B cell (primary cell): ENCODE measurements around the gene TSEN2. TPM values are rescaled to one million over a fixed set of nuclear protein-coding genes. Genes with fewer than 3 reads are reported as not detected.
"Not testable (repeated sequence)": the region's sequence is repeated elsewhere in the genome, so short reads cannot be mapped to it uniquely, and the experiment has no call there.

Experiments used
- ATAC-seq: fragments of 200-7000 bp; cut with Tn5 transposase; one replicate; pipeline ENCODE4 v1.10.0; 2021; ENCODE audit warnings: low read depth, mild to moderate bottlenecking, moderate number of reproducible peaks, moderate library complexity
- CTCF ChIA-PET: fragments of 350-600 bp; sonication (Branson Sonifier 250); formaldehyde crosslinking; loops from one replicate; lab custom pipeline; 2021; ENCODE audit warnings: antibody characterized with exemption, inconsistent platforms; lab: Charles Lee
- POLR2A ChIA-PET: fragments of 350-600 bp; sonication (Branson Sonifier 250); formaldehyde crosslinking; loops from one replicate; lab custom pipeline; 2021; ENCODE audit warnings: antibody characterized with exemption; lab: Charles Lee
- DNase-seq: peaks from one replicate; pipeline ENCODE4 v3.0.0; 2013
- H2AFZ ChIP-seq: 2 replicates; pipeline ENCODE4 v1.6.1; 2012; ENCODE audit warnings: mild to moderate bottlenecking, low read depth, low read length; ENCODE audit not compliant: insufficient read depth, poor library complexity, severe bottlenecking
- H3K27ac ChIP-seq, 2 donors: 1 replicate in 1 of 2; 2 replicates in 1 of 2; pipeline ENCODE4 v1.5.1; 2012 to 2013; ENCODE audit warnings: low read length in 2 of 2, mild to moderate bottlenecking in 2 of 2, moderate library complexity in 1 of 2
- H3K27me3 ChIP-seq, 4 experiments: fragments of 200-600 bp in 1 of 4; sonication (generic) in 1 of 4; replicated peaks in 1 of 4; 1 replicate in 2 of 4; 2 replicates in 2 of 4; pipeline versions ENCODE4 v1.6.1 to v1.7.0; 2013 to 2016; ENCODE audit warnings: low read length in 3 of 4, mild to moderate bottlenecking in 2 of 4, mixed read lengths in 1 of 4, moderate library complexity in 1 of 4; ENCODE audit not compliant: insufficient read depth in 4 of 4, control insufficient read depth in 3 of 4; ENCODE audit errors: control extremely low read depth in 1 of 4
- H3K36me3 ChIP-seq, 2 experiments: replicated peaks in 1 of 2; 1 replicate in 1 of 2; 2 replicates in 1 of 2; pipeline versions ENCODE4 v1.6.1 to v1.7.1; 2013; ENCODE audit warnings: low read length in 1 of 2; ENCODE audit not compliant: insufficient read depth in 2 of 2, control insufficient read depth in 1 of 2; ENCODE audit errors: control extremely low read depth in 1 of 2, extremely low read depth in 1 of 2
- H3K4me1 ChIP-seq, 2 donors: fragments of 200-600 bp in 1 of 2; sonication (generic) in 1 of 2; 1 replicate in 1 of 2; 2 replicates in 1 of 2; pipeline versions ENCODE4 v1.5.1 to v1.6.1; 2013 to 2017; ENCODE audit warnings: low read length in 2 of 2; ENCODE audit not compliant: control insufficient read depth in 2 of 2, insufficient read depth in 2 of 2
- H3K4me2 ChIP-seq: replicated peaks from 2 replicates; pipeline ENCODE3; 2012; ENCODE audit warnings: mild to moderate bottlenecking, low read depth, low read length; ENCODE audit not compliant: poor library complexity, severe bottlenecking
- H3K4me3 ChIP-seq, 5 experiments: fragments of 200-600 bp in 1 of 5; sonication (generic) in 1 of 5; 1 replicate in 3 of 5; 2 replicates in 2 of 5; pipeline versions ENCODE4 v1.5.1 to v1.7.0; 2011 to 2016; ENCODE audit warnings: low read length in 4 of 5, mild to moderate bottlenecking in 4 of 5, low read depth in 2 of 5, control low read depth in 1 of 5, moderate library complexity in 1 of 5; ENCODE audit not compliant: insufficient read depth in 1 of 5; ENCODE audit errors: control extremely low read depth in 1 of 5, extremely low read depth in 1 of 5
- H3K79me2 ChIP-seq: fragments of 200-600 bp; sonication (generic); one replicate; pipeline ENCODE4 v1.6.0; 2016; ENCODE audit warnings: low read length; ENCODE audit not compliant: control insufficient read depth, insufficient read depth
- H3K9ac ChIP-seq: fragments of 200-600 bp; sonication (generic); 2 replicates; pipeline ENCODE4 v1.6.1; 2017; ENCODE audit warnings: mild to moderate bottlenecking, low read length, moderate library complexity
- H3K9me3 ChIP-seq, 3 donors: one replicate each; pipeline versions ENCODE4 v1.6.1 to v1.7.1; 2013; ENCODE audit warnings: low read length in 2 of 3; ENCODE audit not compliant: control insufficient read depth in 2 of 3, insufficient read depth in 1 of 3; ENCODE audit errors: control extremely low read depth in 1 of 3
- H4K20me1 ChIP-seq: 2 replicates; pipeline ENCODE4 v1.6.0; 2012; ENCODE audit warnings: mild to moderate bottlenecking, low read length; ENCODE audit not compliant: insufficient read depth, control insufficient read depth, poor library complexity, severe bottlenecking
- H3K27ac Mint-ChIP-seq: one replicate; pipeline ENCODE4 v1.8.0; 2021; ENCODE audit warnings: mixed read lengths
- H3K27me3 Mint-ChIP-seq: one replicate; pipeline ENCODE4 v1.8.0; 2021; ENCODE audit warnings: mixed read lengths
- H3K4me1 Mint-ChIP-seq: one replicate; pipeline ENCODE4 v1.8.0; 2021; ENCODE audit warnings: mixed read lengths
- H3K4me3 Mint-ChIP-seq: one replicate; pipeline ENCODE4 v1.8.0; 2021; ENCODE audit warnings: mixed read lengths
- H3K9me3 Mint-ChIP-seq: one replicate; pipeline ENCODE4 v1.8.0; 2022; ENCODE audit warnings: mixed read lengths; ENCODE audit not compliant: insufficient read depth
- CTCF ChIP-seq: fragments of 200-600 bp; IDR thresholded peaks from one replicate; pipeline ENCODE4 v1.8.0; 2022; ENCODE audit warnings: antibody characterized with exemption, mild to moderate bottlenecking
- EZH2 ChIP-seq: IDR thresholded peaks from 2 replicates; pipeline ENCODE4 v1.6.1; 2012; ENCODE audit warnings: borderline replicate concordance, low read depth, mild to moderate bottlenecking, moderate library complexity, low read length; ENCODE audit not compliant: insufficient read depth, poor library complexity, severe bottlenecking
- WGBS: methylation state at CpG from one replicate; pipeline ENCODE4 v1.1.5; 2013; ENCODE audit warnings: missing lambda C conversion rate; ENCODE audit not compliant: insufficient coverage; 5-methylcytosine and 5-hydroxymethylcytosine counted together
- intact Hi-C: fragments of 100-400 bp; cut with micrococcal nuclease; formaldehyde crosslinking; loops from one replicate; pipeline ENCODE4 v1.10.0; 2022
- polyA plus RNA-seq: library from polyadenylated mRNA; depleted of rRNA; stranded (reverse); fragments of >200 nt; gene quantifications from 2 replicates; pipeline ENCODE4 v1.2.3, GENCODE V29; 2012
- total RNA-seq, 2 donors: library from RNA; stranded (reverse); fragments of 120-200 nt in 1 of 2; gene quantifications; 1 replicate in 1 of 2; 2 replicates in 1 of 2; pipeline versions ENCODE4 v1.2.3 to v1.2.4, GENCODE V29; 2013 to 2022

The TSEN2 gene
- total and polyA plus RNA-seq, 2 donors (not counting 1 experiment from before 2014, with no cell fraction given), result 13.4 to 17.6 TPM

- ChIA-PET POLR2A (no interaction called here), CTCF (no interaction called here)
- ATAC-seq (no peak), DNase-seq (no peak)
- intact Hi-C loops, result no loop called here
- Histone ChIP-seq H3K27me3 (peaks cover 0 to 11% (median 0%) of the 10 kb centered on the region in 4 experiments), H3K4me1 (no peaks in the 10 kb centered on the region), H3K36me3 (no peaks in the 10 kb centered on the region), H3K9me3 (no peaks in the 10 kb centered on the region), H3K27ac (no peak overlapping the region), H3K9ac (no peak overlapping the region), H3K4me2 (no peak overlapping the region), H3K4me3 (no peak overlapping the region), H4K20me1 (no peaks in the 10 kb centered on the region), H3K79me2 (no peaks in the 10 kb centered on the region), H2AFZ (no peak overlapping the region)
- H3K27me3 Mint-ChIP-seq, result peaks cover 23% of the 10 kb centered on the region
- no peak overlapping the region for H3K27ac Mint-ChIP-seq
- H3K9me3 Mint-ChIP-seq, result peaks cover under 1% of the 10 kb centered on the region
- no peaks in the 10 kb centered on the region for H3K4me1 Mint-ChIP-seq
- TF ChIP-seq EZH2, result no peak
- TF ChIP-seq CTCF, result no peak
- 94% methylated on average over 6 of the region's 7 CpGs for WGBS
- H3K4me3 Mint-ChIP-seq, result no peak overlapping the region
These were observed 38.0 kb upstream of the TSEN2 start for GRCh38 chr3:12446298-12446697.

DNA sequence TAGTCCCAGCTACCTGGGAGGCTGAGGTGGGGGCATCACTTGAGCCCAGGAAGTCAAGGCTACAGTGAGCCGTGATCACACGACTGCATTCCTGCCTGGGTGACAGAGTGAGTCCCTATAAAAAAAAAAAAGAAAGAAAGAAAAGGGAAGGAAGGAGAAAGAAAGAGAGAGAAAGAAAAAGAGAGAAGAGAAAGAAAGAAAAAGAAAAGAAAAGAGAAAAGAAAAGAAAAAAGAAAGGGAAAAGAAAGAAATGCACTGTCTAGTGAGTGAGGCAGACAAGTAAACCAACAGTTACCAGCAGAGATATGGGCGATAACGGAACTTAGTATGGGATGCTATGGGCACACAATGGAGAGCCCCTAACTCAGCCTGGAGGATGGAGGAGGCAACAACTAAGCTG is 37.2 kb upstream of the TSEN2 start:
- no peak for DNase-seq
- peaks cover 1% of the 10 kb centered on the region for H3K9me3 Mint-ChIP-seq
- 100% methylated on average over 3 of the region's 4 CpGs for WGBS
- no peak overlapping the region for H2AFZ ChIP-seq
- POLR2A ChIA-PET, result no interaction called here
- CTCF ChIA-PET, result no interaction called here
- intact Hi-C loops, result no loop called here
- H3K4me2 ChIP-seq, result no peak overlapping the region
- H3K27me3 Mint-ChIP-seq, result peaks cover 23% of the 10 kb centered on the region
- no peak overlapping the region for H3K27ac Mint-ChIP-seq
- H3K4me1 ChIP-seq, result no peaks in the 10 kb centered on the region
- no peaks in the 10 kb centered on the region for H3K4me1 Mint-ChIP-seq
- H3K27me3 ChIP-seq, result peaks cover 0 to 4% (median 0%) of the 10 kb centered on the region in 4 experiments
- H3K9ac ChIP-seq, result no peak overlapping the region
- TF ChIP-seq CTCF (no peak), EZH2 (no peak)
- no peaks in the 10 kb centered on the region for H3K36me3 ChIP-seq
- H3K4me3 ChIP-seq, result no peak overlapping the region
- no peaks in the 10 kb centered on the region for H3K9me3 ChIP-seq
- no peak overlapping the region for H3K27ac ChIP-seq
- H3K79me2 ChIP-seq, result no peaks in the 10 kb centered on the region
- H3K4me3 Mint-ChIP-seq, result no peak overlapping the region
- no peaks in the 10 kb centered on the region for H4K20me1 ChIP-seq
- ATAC-seq, result no peak

GRCh38 chr3:12448404-12449202 is 35.7 kb upstream of the TSEN2 start:
- H3K9me3 ChIP-seq, H3K4me1 ChIP-seq, H3K4me3 ChIP-seq, H3K27ac Mint-ChIP-seq, H3K79me2 ChIP-seq, H3K9ac ChIP-seq, H2AFZ ChIP-seq, H3K27ac ChIP-seq, H3K4me3 Mint-ChIP-seq, intact Hi-C loops, ATAC-seq, H3K4me2 ChIP-seq, H3K4me1 Mint-ChIP-seq, H3K36me3 ChIP-seq, H3K9me3 Mint-ChIP-seq, DNase-seq, POLR2A ChIA-PET, H3K27me3 ChIP-seq, H4K20me1 ChIP-seq: not testable (repeated sequence)
- H3K27me3 Mint-ChIP-seq, result peaks cover 19% of the 10 kb centered on the region
- CTCF ChIA-PET, result interaction anchor here (0.7 kb wide), 1 partner anchor 25 kb away, joined by 3 read pairs; no protein-coding TSS in a partner anchor
- WGBS, result 90% methylated on average over 3 of the region's 4 CpGs
